T-helper 1 cell (primary cell): Measurements from ENCODE around the gene MBNL1.

Experiments used
- DNase-seq, 5 donors: peaks; one replicate each; pipeline ENCODE4 v3.0.0-alpha.2; 2012 to 2020

MBNL1 gene

DNA sequence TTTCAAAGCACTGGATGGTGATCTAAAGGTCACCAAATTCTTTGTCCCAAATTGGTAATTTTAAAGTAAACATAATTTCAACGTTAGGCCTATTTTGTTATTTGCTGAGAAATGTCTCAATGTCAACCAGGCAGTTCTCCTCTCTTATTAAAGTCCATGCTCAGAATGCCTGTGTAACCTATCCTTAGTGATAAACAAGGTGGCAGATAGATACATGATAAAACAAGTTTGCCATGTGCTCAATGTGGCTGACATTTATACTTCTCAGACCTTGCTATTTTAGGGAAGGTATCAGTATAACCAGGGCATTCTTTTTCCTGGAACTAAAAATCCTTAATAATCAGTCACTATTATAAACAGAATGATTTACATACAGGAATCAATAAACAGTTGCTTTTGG lies 8.5 kb downstream of the MBNL1 start:
- no peak for DNase-seq

GRCh38 chr3:152278756-152279427 lies 10.2 kb downstream of the MBNL1 start:
- DNase-seq, result no peak

DNA sequence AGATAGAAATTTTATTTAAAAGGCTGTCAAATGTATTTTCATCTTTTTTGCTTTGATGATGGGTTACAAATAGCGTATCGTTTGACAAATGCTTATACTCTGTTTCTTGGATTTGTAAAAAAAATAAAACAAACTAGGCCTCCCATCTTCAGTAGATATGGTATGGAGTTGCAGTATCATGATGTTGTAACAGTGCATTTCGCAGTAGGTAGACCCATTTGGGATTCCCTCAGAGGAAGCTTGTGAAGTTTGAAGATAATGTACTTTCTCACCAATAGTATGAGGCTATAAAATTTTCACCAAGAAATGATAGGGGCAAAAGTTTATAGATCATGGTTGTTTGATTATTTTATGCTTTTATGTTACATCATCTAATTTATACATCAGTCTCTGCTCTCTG lies 10.8 kb downstream of the MBNL1 start:
- DNase-seq, result no peak

DNA sequence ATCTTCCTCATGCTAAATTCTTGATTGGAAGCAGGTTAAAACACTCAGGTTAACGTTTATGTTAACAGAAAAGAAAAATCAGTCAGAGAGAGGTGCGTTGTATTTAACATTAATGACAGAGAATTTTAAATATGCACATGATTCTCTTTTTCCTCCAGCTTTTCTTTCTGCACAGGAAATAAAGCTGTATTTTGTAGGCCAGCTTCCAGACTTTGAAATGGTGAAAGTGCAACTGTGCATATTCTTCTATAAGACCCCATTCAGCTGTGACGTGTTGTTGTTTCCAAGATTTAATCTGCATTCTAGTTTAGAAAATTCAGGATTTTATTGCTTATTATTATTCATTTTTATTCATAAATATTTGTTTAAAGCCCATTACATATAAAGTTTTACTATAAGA lies 11.8 kb downstream of the MBNL1 start:
- no peak for DNase-seq

DNA sequence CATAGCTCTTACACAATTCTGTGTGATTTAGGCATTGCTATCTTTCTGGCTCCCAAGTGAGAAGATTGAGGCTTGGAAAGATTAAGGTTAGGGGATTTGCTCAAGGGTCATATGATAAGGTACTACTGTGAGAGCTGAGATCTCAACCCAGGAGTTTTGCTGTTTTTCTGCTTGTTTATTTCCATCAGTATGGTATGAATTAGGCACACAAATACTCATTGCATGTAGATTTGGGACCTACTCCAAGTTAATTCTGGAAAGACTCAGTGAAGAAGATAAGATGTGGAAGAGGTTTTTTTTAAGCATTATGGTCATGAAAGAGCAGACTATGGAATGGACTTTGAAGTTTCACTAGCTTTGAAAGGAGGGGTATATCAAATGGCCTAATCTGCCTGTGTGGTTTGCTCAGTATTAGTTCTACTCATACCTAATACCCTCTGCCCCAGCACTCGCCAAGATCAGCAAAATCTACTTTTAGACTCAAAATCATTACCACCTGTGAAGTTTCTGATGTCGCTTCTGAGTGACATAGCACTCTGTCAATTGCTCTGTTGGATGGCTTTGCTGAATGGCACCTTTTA lies 12.5 kb downstream of the MBNL1 start:
- no peak for DNase-seq

DNA sequence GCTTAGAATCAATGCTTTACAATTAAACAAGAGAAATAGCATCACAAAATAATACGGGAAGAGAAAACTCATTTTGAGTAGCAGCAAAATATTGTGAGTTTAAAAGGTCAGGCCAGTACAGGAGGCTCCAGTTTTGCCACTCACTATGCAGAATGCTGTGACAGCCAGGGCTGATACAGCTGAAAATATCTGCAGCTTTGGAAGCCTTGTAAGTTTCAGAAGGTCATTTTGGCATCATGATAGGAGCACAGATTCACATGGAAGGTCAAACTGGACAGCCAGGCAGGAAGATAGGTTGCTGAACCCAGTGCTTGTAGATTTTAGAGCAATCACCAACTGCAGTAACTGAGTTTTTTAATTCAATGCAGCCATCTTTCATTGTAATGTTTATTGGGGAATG lies 14.1 kb downstream of the MBNL1 start:
- no peak for DNase-seq

DNA sequence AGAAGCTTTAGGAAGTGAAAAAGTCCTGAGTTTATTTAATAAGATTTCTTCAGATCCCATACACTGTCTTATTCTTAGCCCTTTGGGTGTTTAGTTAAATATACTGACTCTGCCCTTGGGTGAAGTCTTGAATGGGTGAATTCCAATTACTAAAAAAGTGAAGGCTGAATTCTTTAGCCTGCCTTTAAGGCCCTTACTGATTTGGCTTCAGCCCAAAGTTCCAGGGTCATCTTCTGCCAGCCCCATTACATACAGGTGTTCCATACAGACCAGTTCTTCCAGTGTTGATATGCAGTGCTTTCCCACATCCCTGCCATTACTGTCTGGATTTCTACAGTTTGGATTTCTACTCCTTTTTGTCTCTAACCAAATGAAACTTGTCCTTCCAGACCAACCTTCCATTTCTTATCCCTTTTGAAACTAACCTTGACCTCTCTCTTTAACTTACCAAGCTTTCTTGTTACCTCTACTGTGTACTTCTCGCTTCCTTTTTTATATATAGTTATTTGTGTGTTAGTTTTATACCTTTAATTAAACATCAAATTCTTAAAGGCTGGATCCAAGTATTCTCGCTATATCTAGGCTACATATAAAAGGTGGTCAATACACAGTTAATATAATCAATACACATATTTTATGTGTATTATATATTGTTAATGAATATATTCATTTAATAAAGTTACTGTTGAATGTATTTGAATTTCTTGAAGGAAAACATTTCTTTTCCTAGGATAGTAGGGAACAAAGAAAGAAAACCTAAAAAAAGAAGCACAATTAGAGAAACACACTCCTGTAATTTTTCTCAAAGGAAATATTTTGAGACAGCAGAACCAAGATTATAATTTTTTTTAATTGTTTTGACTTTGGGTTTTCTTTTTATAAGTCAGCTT lies 15.0 kb downstream of the MBNL1 start:
- DNase-seq, result no peak

DNA sequence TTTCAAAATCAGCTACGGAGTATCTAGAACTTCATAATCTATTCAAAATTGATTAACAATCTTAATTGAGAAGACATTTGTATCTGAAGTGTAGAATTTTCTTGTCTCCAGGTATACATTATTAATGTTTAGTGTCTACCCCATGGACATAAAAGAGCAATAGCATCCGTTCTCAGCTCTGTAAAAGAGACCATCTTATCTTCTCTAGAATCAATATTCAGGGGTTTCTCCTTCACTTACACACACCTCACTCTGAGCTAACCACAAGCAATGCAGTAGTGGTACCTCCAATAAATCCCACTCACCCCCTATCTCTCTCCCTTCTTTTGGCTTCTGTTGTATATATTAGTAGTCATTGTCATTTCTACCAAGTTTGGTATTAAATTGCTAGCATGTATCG lies 16.2 kb downstream of the MBNL1 start:
- DNase-seq, result peak in 1 of 5 donors; percentile 42

GRCh38 chr3:152285509-152285908 lies 16.8 kb downstream of the MBNL1 start:
- no peak for DNase-seq

DNA sequence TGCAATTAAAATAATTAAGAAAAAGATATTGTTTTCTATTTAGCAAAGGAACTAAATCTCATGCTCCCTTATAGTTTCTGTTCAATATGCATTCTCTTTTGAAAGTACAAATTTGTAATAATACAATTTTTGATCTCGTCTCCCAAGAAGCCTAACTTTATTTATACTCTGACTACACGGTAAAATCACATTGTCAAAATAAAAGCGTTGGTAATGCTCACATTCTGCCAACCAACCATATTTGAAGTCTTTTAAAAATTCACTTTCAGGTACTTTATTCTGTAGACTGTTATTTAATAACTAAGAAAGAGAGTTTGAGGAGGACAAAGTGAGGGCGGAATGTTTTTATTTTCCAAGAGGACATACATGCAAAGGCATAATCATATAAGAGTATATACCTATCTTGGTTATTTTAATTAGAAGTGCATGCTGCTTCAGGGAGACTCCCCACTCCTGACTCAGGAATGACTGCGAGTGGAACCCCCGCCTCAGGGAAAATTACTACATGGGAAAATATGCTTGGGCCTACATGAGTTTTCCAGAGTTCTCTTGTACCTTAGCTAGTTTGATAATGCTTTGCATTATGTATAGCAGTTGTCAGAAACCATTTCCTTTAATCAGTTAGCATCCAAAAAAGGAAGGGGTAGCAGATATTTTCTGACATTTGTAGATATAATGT lies 19.3 kb downstream of the MBNL1 start:
- DNase-seq, result no peak

GRCh38 chr3:152288681-152289080 lies 20.0 kb downstream of the MBNL1 start:
- DNase-seq, result no peak

- DNase-seq, result no peak
Measured at GRCh38 chr3:152289708-152290107, 21.0 kb downstream of the MBNL1 start.

DNA sequence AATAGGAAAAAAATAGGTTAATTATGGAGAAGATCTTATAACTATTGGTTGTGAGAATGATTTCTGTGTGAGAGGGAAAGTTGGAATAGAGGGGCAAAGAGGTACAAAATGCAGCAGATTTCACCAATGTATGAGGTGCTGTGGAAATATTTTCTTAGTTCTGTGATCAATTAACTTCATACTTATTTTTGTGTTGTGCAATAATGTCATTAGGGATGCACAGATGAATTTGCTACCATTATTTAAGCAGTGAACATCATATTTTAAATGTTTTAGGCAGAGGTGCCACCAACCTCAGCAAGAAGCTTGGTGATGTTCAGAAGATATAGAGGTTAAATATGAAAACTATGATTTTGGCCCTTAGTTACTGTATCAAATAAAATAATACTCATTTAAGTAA lies 21.6 kb downstream of the MBNL1 start:
- DNase-seq, result no peak

DNA sequence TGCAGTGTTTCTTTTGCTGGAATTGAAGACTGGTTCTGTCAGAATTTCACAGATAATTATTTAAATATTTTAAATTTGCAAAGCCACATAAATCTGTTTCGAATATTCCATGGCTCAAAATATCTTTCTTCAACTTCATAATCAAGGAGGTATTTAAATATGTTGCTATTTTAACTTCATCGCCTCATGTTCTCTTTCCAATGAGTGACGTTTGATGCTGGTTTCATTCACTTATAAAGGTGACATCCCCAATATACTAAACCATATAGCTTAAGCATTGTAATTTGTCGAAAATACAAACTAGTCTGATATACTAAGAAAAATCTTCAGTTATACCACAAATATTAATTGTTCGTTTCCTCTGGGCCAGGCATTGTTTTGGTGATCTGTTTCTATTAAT lies 22.5 kb downstream of the MBNL1 start:
- no peak for DNase-seq

DNA sequence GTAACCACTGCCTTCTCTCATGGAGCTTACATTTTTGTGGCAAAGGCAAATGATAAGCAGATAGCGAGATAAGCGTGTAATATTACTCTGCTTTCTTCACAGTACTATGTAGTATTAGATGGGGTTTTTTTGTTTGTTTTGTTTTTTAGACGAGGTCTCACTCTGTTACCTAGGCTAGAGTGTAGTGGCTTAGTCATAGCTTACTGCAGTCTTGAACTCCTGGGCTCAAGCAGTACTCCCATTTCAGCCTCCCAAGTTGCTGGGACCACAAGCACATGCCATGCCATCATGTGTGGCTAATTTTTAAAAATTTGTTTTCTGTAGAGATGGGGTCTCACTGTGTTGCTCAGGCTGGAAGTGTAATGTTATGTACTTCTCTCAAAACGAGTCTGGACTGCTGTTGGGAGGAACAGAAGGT lies 22.9 kb downstream of the MBNL1 start:
- no peak for DNase-seq

DNA sequence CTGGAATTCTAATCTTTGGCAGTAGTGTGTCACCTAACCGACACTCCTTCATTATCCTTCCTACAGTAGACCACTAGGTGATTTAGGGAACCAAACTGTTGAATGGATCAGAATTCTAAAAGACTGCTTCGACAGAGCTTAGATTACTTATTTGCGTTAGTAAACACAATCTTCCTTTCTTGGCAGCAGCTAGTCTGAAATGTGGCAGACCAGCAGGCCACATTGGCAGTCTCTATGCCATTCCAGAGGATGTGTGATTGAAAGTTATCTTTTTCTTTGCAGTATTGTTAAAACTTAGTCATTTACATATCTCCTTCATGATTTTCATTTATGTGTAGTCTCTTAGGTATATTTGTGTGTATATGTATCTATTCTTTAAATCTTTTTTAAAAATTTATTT lies 23.6 kb downstream of the MBNL1 start:
- DNase-seq, result no peak

DNA sequence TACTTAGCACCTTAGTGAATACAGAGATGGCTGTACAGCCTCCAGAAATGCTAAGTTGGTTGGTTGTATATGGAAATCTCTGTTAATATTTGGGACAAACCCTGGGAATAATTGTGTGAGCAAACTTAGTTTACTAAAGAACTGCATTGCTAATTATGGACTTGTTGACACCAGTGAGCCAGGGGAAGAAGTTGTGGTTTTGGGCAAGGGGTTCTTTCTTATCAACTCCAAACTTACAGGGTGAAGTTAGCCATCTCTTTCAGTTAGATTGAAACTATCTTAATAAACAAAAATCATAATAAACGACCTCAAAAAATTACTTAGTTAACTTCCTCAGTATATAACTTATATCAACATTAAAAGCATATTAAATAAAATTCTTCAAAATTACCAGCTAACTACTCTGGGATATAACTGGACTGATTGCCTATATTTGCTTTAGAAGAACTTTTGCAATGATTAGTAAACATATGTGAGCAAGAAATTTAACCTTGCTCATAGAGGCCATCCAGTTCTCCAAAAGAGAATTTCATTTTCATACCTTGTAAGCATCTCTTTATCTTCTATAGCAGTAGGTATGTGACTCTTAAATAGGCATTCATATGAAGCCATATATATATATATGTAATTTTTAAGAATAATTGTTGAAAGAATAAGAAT lies 24.7 kb downstream of the MBNL1 start:
- no peak for DNase-seq

DNA sequence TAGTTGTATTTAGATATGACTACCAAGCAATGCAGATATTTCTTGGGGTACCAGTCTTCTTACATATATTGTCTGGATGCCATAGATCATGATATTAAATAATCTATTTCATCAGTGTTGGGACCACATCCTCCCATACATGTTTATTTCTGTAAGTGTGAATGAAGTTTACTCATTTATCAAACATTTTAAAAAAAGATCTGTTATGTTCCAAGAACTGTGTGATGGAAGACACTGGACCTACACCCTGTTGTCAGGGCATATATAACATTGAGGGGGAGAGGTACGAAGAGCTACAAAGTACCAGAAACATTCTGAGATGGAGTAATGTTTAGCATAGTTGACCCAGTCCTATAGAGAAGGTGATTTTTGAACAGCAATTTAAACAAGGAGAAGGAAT lies 26.6 kb downstream of the MBNL1 start:
- DNase-seq, result no peak

- DNase-seq, result no peak
Measured at GRCh38 chr3:152295806-152296205, 27.1 kb downstream of the MBNL1 start.

- DNase-seq, result no peak
Measured at GRCh38 chr3:152296382-152296781, 27.7 kb downstream of the MBNL1 start.

GRCh38 chr3:152296971-152297370 lies 28.2 kb downstream of the MBNL1 start:
- DNase-seq, result no peak

GRCh38 chr3:152298393-152299248 lies 29.9 kb downstream of the MBNL1 start:
- peak in 4 of 5 donors; percentile 35 to 73 (median 46) for DNase-seq
